Neural cell (in vitro differentiated cells): Measurements from ENCODE around the gene DAPP1. TPM values are rescaled to one million over a fixed set of nuclear protein-coding genes. Genes with fewer than 3 reads are reported as not detected.

ENCODE experiments used
- H2AFZ ChIP-seq: fragments of 200-600, 300-800 bp; sonication (generic), shearing (Covaris generic); 2 replicates; pipeline ENCODE4 v1.6.0; 2014; ENCODE audit warnings: low read depth, mild to moderate bottlenecking, antibody characterized with exemption, low read length, moderate library complexity
- H3F3A ChIP-seq: fragments of 200-600 bp; shearing (Covaris generic); 2 replicates; pipeline ENCODE4 v1.6.1; 2016; ENCODE audit warnings: mild to moderate bottlenecking, moderate library complexity, mixed read lengths, antibody characterized with exemption, low read length; ENCODE audit not compliant: insufficient read depth, poor library complexity, severe bottlenecking
- H3K27ac ChIP-seq: fragments of 200-600, 300-800 bp; sonication (generic), shearing (Covaris generic); 2 replicates; pipeline ENCODE4 v1.5.1; 2014; ENCODE audit warnings: mild to moderate bottlenecking, low read length, moderate library complexity
- H3K27me3 ChIP-seq: fragments of 300-800, 200-600 bp; sonication (generic), shearing (Covaris generic); 2 replicates; pipeline ENCODE4 v1.6.0; 2014; ENCODE audit warnings: mild to moderate bottlenecking, low read depth, low read length, moderate library complexity; ENCODE audit not compliant: insufficient read depth
- H3K36me3 ChIP-seq: fragments of 300-800, 200-600 bp; sonication (generic), shearing (Covaris generic); 2 replicates; pipeline ENCODE4 v1.5.1; 2014; ENCODE audit warnings: mild to moderate bottlenecking, antibody characterized with exemption, low read length, moderate library complexity; ENCODE audit not compliant: insufficient read depth
- H3K4me2 ChIP-seq: fragments of 300-800, 200-600 bp; sonication (generic), shearing (Covaris generic); 2 replicates; pipeline ENCODE4 v1.6.0; 2014; ENCODE audit warnings: mild to moderate bottlenecking, low read length
- H3K4me3 ChIP-seq: fragments of 300-800, 200-600 bp; sonication (generic), shearing (Covaris generic); 2 replicates; pipeline ENCODE4 v1.5.1; 2014; ENCODE audit warnings: mild to moderate bottlenecking, low read length, moderate library complexity
- H3K79me2 ChIP-seq: fragments of 200-600 bp; shearing (Covaris generic); replicated peaks from 2 replicates; pipeline ENCODE4 v1.6.0; 2014; ENCODE audit warnings: mild to moderate bottlenecking, low read length, moderate library complexity; ENCODE audit not compliant: insufficient read depth
- H3K9ac ChIP-seq: fragments of 300-800, 200-600 bp; sonication (generic), shearing (Covaris generic); 2 replicates; pipeline ENCODE4 v1.6.1; 2016; ENCODE audit warnings: mild to moderate bottlenecking, low read length, mixed read lengths
- H3K9me2 ChIP-seq: fragments of 200-600 bp; shearing (Covaris generic); 2 replicates; pipeline ENCODE4 v1.6.1; 2016; ENCODE audit warnings: mild to moderate bottlenecking, low read length, mixed read lengths; ENCODE audit not compliant: insufficient read depth
- H3K9me3 ChIP-seq: fragments of 200-600, 300-800 bp; sonication (generic), shearing (Covaris generic); 2 replicates; pipeline ENCODE4 v1.6.1; 2016; ENCODE audit warnings: mild to moderate bottlenecking, mixed run types, low read length, moderate library complexity, mixed read lengths
- H4K20me1 ChIP-seq: fragments of 200-600 bp; shearing (Covaris generic); 2 replicates; pipeline ENCODE4 v1.6.1; 2016; ENCODE audit warnings: mild to moderate bottlenecking, mixed run types; ENCODE audit not compliant: insufficient read depth
- CTCF ChIP-seq: fragments of 450-650 bp; IDR thresholded peaks from 2 replicates; pipeline ENCODE4 v1.5.1; 2014; ENCODE audit warnings: antibody characterized with exemption, mild to moderate bottlenecking, moderate library complexity; ENCODE audit not compliant: poor library complexity, severe bottlenecking
- EP300 ChIP-seq: fragments of 450-650 bp; conservative IDR thresholded peaks from 2 replicates; pipeline ENCODE4 v1.6.1; 2014; ENCODE audit warnings: antibody characterized with exemption, mild to moderate bottlenecking, moderate library complexity; ENCODE audit not compliant: poor library complexity, severe bottlenecking
- EZH2 ChIP-seq: fragments of 200-600, 300-800 bp; shearing (Covaris generic), sonication (generic); IDR thresholded peaks from 2 replicates; pipeline ENCODE4 v1.6.1; 2014; ENCODE audit warnings: antibody characterized with exemption, low read length, borderline replicate concordance, mild to moderate bottlenecking; ENCODE audit not compliant: insufficient read depth, poor library complexity, severe bottlenecking
- MXI1 ChIP-seq: fragments of 450-650 bp; conservative IDR thresholded peaks from 2 replicates; pipeline ENCODE4 v1.6.1; 2014; ENCODE audit warnings: antibody characterized with exemption, mild to moderate bottlenecking; ENCODE audit not compliant: poor library complexity, severe bottlenecking
- POLR2AphosphoS5 ChIP-seq: IDR thresholded peaks from 2 replicates; pipeline ENCODE4 v1.6.1; 2012
- RAD21 ChIP-seq: fragments of 450-650 bp; conservative IDR thresholded peaks from 2 replicates; pipeline ENCODE4 v1.6.1; 2014; ENCODE audit warnings: antibody characterized with exemption, mild to moderate bottlenecking, moderate library complexity
- REST ChIP-seq: IDR thresholded peaks from 2 replicates; pipeline ENCODE4 v1.6.1; 2012; ENCODE audit warnings: borderline replicate concordance
- SMC3 ChIP-seq: fragments of 450-650 bp; conservative IDR thresholded peaks from 2 replicates; pipeline ENCODE4 v1.6.1; 2014; ENCODE audit warnings: antibody characterized with exemption, mild to moderate bottlenecking, moderate library complexity; ENCODE audit not compliant: poor library complexity
- TAF1 ChIP-seq: IDR thresholded peaks from 2 replicates; pipeline ENCODE4 v1.6.1; 2012; ENCODE audit warnings: low read depth
- polyA plus RNA-seq: library from polyadenylated mRNA; depleted of rRNA; stranded (reverse); fragments of >200 nt; gene quantifications from 2 replicates; pipeline ENCODE4 v1.2.3, GENCODE V29; 2014

DAPP1 gene
- polyA plus RNA-seq, 1 donor from 2014 or later = not detected

- H4K20me1 ChIP-seq = no peaks in the 10 kb centered on the region
- H3K9me2 ChIP-seq = no peaks in the 10 kb centered on the region
- H3K4me2 ChIP-seq = no peak overlapping the region
- no peaks in the 10 kb centered on the region for H3K27me3 ChIP-seq
- no peak overlapping the region for H3K4me3 ChIP-seq
- no peaks in the 10 kb centered on the region for H3F3A ChIP-seq
- no peak overlapping the region for H2AFZ ChIP-seq
- TF ChIP-seq REST = no peak
- TF ChIP-seq MXI1 = no peak
- TF ChIP-seq EZH2 = no peak
- no peak for TF ChIP-seq RAD21
- TF ChIP-seq CTCF = no peak
- no peak for TF ChIP-seq EP300
- TF ChIP-seq TAF1 = no peak
- no peak for TF ChIP-seq SMC3
- no peak for TF ChIP-seq POLR2AphosphoS5
- H3K9me3 ChIP-seq = no peaks in the 10 kb centered on the region
- no peak overlapping the region for H3K27ac ChIP-seq
- no peaks in the 10 kb centered on the region for H3K36me3 ChIP-seq
- no peak overlapping the region for H3K9ac ChIP-seq
- no peaks in the 10 kb centered on the region for H3K79me2 ChIP-seq
These were observed 5.4 kb downstream of the DAPP1 start for GRCh38 chr4:99821918-99822503.

GRCh38 chr4:99822734-99823133 is 6.1 kb downstream of the DAPP1 start:
- Histone ChIP-seq H3K79me2 (no peaks in the 10 kb centered on the region), H3K27me3 (no peaks in the 10 kb centered on the region), H4K20me1 (no peaks in the 10 kb centered on the region), H3K4me3 (no peak overlapping the region), H3K9me2 (no peaks in the 10 kb centered on the region), H3K36me3 (no peaks in the 10 kb centered on the region), H3K9ac (no peak overlapping the region), H3F3A (no peaks in the 10 kb centered on the region), H3K9me3 (no peaks in the 10 kb centered on the region), H3K27ac (no peak overlapping the region), H3K4me2 (no peak overlapping the region), H2AFZ (no peak overlapping the region)
- TF ChIP-seq POLR2AphosphoS5 = no peak
- no peak for TF ChIP-seq REST
- no peak for TF ChIP-seq SMC3
- TF ChIP-seq EZH2 = no peak
- TF ChIP-seq RAD21 = no peak
- TF ChIP-seq CTCF = no peak
- no peak for TF ChIP-seq EP300
- no peak for TF ChIP-seq MXI1
- TF ChIP-seq TAF1 = no peak
